Neural crest cell (in vitro differentiated cells): Measurements from ENCODE around the gene EIF2D. TPM values are rescaled to one million over a fixed set of nuclear protein-coding genes. Genes with fewer than 3 reads are reported as not detected.

Source experiments
- DNase-seq: peaks from one replicate; pipeline ENCODE4 v3.0.0; 2021; ENCODE audit warnings: low read depth, mixed read lengths, low spot score
- H3K27ac Mint-ChIP-seq: one replicate; pipeline ENCODE4 v1.8.0; 2021; ENCODE audit warnings: mild to moderate bottlenecking, mixed read lengths; ENCODE audit not compliant: unreplicated experiment
- H3K27me3 Mint-ChIP-seq: 2 replicates; pipeline ENCODE4 v1.8.0; 2021; ENCODE audit warnings: low read depth, mild to moderate bottlenecking, mixed read lengths
- H3K36me3 Mint-ChIP-seq: 2 replicates; pipeline ENCODE4 v1.8.0; 2021; ENCODE audit warnings: low read depth, mild to moderate bottlenecking, mixed read lengths
- H3K4me1 Mint-ChIP-seq: 2 replicates; pipeline ENCODE4 v1.8.0; 2021; ENCODE audit warnings: mixed read lengths
- H3K4me3 Mint-ChIP-seq: one replicate; pipeline ENCODE4 v1.8.0; 2021; ENCODE audit warnings: mild to moderate bottlenecking, mixed read lengths
- H3K9me3 Mint-ChIP-seq: 2 replicates; pipeline ENCODE4 v1.8.0; 2021; ENCODE audit warnings: mixed read lengths
- CTCF ChIP-seq: fragments of 200-600 bp; sonication (generic); conservative IDR thresholded peaks from 2 replicates; pipeline ENCODE4 v1.5.0; 2021; ENCODE audit warnings: antibody characterized with exemption, mild to moderate bottlenecking
- total RNA-seq: library from RNA; stranded (reverse); gene quantifications from 2 replicates; pipeline ENCODE4 v1.2.1, GENCODE V29; 2021

The EIF2D gene
- total RNA-seq, 1 donor from 2014 or later, result 38.2 TPM

- H3K4me3 Mint-ChIP-seq, result no peak overlapping the region
- no peak for TF ChIP-seq CTCF
- H3K36me3 Mint-ChIP-seq, result no peaks in the 10 kb centered on the region
- H3K27ac Mint-ChIP-seq, result no peak overlapping the region
- no peak for DNase-seq
- no peaks in the 10 kb centered on the region for H3K9me3 Mint-ChIP-seq
- H3K4me1 Mint-ChIP-seq, result peaks cover 25% of the 10 kb centered on the region
- H3K27me3 Mint-ChIP-seq, result peaks cover 37% of the 10 kb centered on the region
These were observed 45.5 kb upstream of the EIF2D start for GRCh38 chr1:206657751-206658150.

- no peak overlapping the region for H3K4me3 Mint-ChIP-seq
- no peaks in the 10 kb centered on the region for H3K36me3 Mint-ChIP-seq
- no peak for DNase-seq
- H3K4me1 Mint-ChIP-seq, result peaks cover 25% of the 10 kb centered on the region
- TF ChIP-seq CTCF, result no peak
- H3K9me3 Mint-ChIP-seq, result no peaks in the 10 kb centered on the region
- peaks cover 29% of the 10 kb centered on the region for H3K27me3 Mint-ChIP-seq
- H3K27ac Mint-ChIP-seq, result no peak overlapping the region
These were observed 44.7 kb upstream of the EIF2D start for GRCh38 chr1:206656936-206657335.

GRCh38 chr1:206655471-206655882 is 43.2 kb upstream of the EIF2D start:
- Mint-ChIP-seq H3K36me3 (peaks cover 6% of the 10 kb centered on the region), H3K4me3 (no peak overlapping the region), H3K4me1 (peaks cover 25% of the 10 kb centered on the region), H3K27ac (no peak overlapping the region), H3K27me3 (peaks cover 20% of the 10 kb centered on the region), H3K9me3 (no peaks in the 10 kb centered on the region)
- no peak for TF ChIP-seq CTCF
- DNase-seq, result no peak

- no peak for TF ChIP-seq CTCF
- no peak for DNase-seq
- H3K27me3 Mint-ChIP-seq, result peaks cover 17% of the 10 kb centered on the region
- peaks cover 25% of the 10 kb centered on the region for H3K4me1 Mint-ChIP-seq
- H3K4me3 Mint-ChIP-seq, result no peak overlapping the region
- H3K27ac Mint-ChIP-seq, result no peak overlapping the region
- H3K36me3 Mint-ChIP-seq, result peaks cover 6% of the 10 kb centered on the region
- no peaks in the 10 kb centered on the region for H3K9me3 Mint-ChIP-seq
These were observed 42.6 kb upstream of the EIF2D start for GRCh38 chr1:206654828-206655227.

GRCh38 chr1:206653715-206654459 is 41.6 kb upstream of the EIF2D start:
- Mint-ChIP-seq H3K4me1 (peaks cover 25% of the 10 kb centered on the region), H3K36me3 (peaks cover 6% of the 10 kb centered on the region), H3K4me3 (no peak overlapping the region), H3K27me3 (peaks cover 17% of the 10 kb centered on the region), H3K27ac (no peak overlapping the region), H3K9me3 (no peaks in the 10 kb centered on the region)
- no peak for DNase-seq
- TF ChIP-seq CTCF, result no peak
